C4-2B (cell line): ENCODE data around the gene MAP7D3.

ENCODE experiments used
- ZFX ChIP-seq: fragments of 450-650 bp; IDR thresholded peaks from 2 replicates; pipeline ENCODE4 v1.6.1; 2017
- TF ChIP-seq, protein P1 (sequence below): fragments of 450-650 bp; conservative IDR thresholded peaks from 2 replicates; pipeline ENCODE4 v1.5.1; 2017; ENCODE audit warnings: mild to moderate bottlenecking

DNA sequence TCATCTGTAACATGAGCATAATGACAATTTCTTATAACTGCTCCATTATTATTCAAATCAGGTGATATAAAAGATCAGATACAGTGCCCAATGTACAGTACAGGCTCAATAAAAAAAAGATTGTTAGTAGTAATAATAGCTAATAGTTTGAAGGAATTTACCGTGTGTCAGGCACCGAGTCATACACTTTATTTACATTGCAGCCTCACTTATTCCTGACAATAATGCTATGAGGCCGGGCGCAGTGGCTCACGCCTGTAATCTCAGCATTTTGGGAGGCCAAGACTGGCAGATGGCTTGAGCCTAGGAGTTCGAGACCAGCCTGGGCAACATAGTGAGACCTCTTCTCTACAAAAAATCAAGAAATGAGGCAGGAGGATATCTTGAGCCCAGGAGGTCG is 10.1 kb upstream of the MAP7D3 start:
- TF ChIP-seq, protein P1, sequence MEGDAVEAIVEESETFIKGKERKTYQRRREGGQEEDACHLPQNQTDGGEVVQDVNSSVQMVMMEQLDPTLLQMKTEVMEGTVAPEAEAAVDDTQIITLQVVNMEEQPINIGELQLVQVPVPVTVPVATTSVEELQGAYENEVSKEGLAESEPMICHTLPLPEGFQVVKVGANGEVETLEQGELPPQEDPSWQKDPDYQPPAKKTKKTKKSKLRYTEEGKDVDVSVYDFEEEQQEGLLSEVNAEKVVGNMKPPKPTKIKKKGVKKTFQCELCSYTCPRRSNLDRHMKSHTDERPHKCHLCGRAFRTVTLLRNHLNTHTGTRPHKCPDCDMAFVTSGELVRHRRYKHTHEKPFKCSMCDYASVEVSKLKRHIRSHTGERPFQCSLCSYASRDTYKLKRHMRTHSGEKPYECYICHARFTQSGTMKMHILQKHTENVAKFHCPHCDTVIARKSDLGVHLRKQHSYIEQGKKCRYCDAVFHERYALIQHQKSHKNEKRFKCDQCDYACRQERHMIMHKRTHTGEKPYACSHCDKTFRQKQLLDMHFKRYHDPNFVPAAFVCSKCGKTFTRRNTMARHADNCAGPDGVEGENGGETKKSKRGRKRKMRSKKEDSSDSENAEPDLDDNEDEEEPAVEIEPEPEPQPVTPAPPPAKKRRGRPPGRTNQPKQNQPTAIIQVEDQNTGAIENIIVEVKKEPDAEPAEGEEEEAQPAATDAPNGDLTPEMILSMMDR, result no peak
- TF ChIP-seq ZFX, result no peak
